NCI-H510A treated with DMSO at 0.1 percent for 48 hours (cell line): ENCODE data around the gene FMO1.
A peak's percentile ranks its signal among the peaks of the same experiment; 100 is the strongest.
"Not testable (repeated sequence)": the region's sequence is repeated elsewhere in the genome, so short reads cannot be mapped to it uniquely, and the experiment has no call there.

Experiments
- DNase-seq: peaks from one replicate; lab custom pipeline; 2025; lab: John Stamatoyannopoulos, UW

Gene FMO1

DNA sequence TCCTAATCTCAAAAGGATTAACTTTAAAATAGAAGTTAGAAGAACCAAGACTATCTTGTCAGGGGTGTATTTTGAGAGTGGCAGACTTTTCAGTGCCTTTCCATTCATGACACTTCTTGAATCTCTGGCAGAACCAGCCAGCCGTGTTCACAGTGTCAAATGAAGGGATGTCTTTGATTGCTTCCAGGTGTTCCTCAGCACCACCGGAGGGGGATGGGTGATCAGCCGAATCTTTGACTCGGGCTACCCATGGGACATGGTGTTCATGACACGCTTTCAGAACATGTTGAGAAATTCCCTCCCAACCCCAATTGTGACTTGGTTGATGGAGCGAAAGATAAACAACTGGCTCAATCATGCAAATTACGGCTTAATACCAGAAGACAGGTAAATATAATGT, 32.3 kb downstream of the FMO1 start:
- DNase-seq = no peak

DNA sequence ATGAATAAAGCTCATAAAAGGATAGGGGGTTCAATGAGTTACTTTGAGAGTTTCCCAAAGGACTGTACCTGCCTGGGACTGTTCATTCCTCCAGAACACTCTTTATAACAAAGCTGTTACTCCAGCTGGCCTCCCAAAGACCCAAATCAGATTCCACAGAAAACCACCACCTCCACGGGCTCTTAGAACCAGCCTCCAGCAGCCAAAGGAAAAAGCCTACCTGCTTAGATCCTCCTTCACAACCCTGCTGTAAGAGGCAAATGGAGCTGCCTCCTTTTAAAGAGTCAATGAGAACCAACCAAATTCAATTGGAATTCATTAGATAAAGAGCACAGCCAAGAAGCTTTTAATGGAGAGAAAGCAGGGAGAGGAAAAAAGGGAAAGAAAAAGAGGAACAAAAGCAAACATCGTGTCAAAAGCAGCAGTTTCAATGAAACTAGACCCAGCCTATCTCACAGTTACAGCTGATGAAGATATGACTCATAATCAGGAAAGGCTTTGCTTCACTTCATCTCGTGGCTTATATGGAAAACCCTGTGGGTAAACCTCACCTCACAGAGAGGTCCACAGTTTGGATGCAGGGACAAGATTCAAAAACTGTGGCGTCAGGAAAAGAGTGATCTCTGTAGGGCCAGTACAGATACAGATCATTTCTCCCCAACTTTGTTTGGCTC, 37.9 kb downstream of the FMO1 start:
- no peak for DNase-seq

DNA sequence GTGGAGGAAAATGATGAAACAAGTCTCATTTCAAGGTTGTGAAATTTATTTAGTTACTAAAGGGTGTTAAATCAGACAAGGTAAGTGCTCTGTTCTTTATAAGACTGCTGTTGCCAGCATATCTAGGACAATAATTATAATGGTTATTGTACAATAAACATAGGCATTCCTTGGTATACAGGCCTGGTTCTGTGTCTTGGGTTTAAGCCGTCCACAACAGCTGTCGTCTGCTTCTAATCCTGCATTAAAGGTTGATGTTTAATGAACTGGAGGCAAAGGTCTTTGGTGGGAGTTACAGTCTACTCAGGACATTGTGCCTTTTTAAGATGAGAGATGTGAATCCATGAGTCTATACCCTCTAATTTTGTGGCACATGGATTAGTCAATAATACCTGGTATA, 42.3 kb downstream of the FMO1 start:
- no peak for DNase-seq

DNA sequence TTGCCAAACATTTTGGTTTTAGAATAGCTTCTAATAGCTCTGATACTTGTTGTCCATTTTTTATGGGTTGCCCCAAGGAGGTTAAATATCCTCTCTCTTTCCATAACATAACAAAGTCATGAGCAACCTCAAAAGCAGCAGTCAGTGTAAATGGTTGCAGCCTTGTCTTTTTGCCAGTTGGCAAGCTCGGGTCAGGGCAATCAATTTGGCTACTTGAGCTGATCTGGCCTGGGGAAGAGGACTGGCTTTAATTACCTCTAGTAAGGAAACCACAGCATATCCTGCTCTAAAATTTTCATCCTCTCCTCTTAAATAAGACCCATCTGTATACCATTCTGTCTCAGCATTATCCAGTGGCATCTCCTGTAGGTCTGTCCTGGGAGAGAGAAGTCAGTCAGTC, 44.5 kb downstream of the FMO1 start:
- DNase-seq = no peak

DNA sequence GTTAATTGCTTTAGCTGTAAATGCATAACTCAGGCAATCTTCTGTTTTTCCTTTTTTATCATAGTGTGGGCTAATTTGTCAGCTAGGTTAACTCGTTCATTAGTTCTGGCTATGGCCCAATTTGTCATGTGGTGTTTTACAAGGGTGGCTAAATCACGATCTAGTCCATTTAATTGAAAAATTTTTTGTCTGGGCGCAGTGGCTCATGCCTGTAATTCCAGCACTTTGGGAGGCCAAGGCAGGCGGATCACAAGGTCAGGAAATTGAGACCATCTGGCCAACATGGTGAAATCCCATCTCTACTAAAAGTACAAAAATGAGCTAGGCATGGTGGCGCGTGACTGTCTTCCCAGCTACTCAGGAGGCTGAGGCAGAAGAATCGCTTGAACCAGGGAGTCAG, 47.1 kb downstream of the FMO1 start:
- DNase-seq = not testable (repeated sequence)

DNA sequence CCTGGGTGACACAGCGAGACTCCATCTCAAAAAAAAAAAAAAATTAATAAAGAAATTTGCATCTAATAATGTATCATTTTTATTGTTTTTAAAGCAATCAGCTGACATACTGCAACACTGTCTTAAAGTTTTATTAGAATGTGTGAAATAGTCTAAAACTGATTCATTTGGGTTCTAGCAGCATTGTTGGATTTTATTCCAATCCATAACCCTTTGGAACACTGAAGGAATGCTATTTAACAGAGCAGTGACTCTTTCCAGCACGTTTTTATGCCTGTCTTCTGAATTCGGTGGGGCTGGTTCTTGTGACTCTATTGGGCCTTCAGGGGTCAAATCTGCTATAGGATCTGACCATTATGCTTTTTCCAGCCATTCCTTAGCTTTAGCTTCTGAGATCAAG, 47.5 kb downstream of the FMO1 start:
- DNase-seq = no peak

DNA sequence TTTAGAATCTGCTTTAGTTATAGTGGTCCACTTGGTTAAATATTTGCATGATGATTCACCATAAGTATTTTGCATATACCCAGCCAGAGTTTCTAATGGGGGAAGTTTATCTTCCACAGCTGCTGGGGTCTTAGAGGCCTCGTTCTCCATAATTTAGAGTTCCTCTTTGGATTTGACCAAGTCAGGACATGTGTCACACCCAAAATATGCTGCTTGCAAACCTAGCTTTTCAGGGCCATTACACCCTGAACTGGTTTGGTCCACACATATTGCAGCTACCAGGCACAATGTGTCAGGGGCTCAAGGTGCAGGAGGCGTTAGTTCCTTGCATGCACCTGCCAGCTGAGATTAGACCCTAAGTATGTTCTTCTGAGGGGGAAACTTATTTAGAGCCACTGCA, 48.6 kb downstream of the FMO1 start:
- no peak for DNase-seq

DNA sequence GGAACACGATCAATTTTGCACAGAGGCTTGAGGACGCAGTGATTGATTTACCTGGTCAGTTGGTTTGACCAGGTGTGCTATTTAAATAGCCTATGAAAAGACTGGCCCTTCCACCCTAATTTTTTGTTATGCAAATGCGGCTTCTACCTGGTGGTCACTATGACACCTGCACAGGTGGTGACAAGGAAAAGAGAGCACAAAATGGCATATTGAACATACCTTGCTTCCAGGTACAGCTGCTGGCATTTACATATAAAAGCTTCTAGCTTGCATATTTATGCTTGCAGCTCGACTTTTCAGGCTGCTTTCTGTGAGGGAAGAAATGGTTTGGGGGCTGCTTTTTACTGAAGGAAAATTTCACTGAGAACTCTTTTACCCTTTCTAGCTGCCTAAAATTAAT, 50.4 kb downstream of the FMO1 start:
- DNase-seq = no peak

DNA sequence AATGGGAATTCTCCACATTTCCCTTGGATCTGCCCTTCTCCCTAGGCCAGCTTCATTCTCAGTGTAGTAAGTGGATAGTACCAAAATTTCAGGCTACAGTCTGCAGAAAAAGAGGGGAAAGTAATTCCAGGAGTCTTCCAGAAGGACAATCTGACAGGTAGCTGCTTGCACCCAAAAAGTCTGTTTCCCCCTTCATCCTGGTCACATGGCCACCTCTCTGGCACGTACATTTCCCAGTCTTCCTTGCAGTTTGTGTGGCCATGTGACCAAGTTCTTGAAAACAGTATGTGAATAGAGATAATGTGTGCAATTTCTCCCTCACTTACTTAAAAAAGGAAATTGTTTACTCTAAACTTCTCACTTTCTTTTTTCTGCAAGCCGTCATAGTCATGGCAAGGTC, 51.0 kb downstream of the FMO1 start:
- no peak for DNase-seq

DNA sequence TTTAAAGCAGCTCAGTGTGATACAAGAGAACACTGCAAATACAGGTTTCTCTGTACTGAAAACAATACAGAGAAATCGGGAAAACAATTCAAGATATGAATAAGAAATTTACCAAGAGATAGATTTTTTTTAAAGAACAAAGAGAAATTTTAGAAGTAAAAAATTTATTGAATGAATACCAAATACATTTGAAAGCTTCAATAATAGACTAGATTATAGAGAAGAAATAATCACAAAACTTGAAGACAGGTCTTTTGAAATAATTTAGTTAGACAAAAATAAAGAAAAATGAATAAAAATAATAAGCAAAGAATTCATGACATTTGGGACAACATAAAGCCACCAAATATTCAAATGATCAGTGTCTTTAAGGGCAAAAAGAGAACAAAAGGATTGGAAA, 52.1 kb downstream of the FMO1 start:
- no peak for DNase-seq

DNA sequence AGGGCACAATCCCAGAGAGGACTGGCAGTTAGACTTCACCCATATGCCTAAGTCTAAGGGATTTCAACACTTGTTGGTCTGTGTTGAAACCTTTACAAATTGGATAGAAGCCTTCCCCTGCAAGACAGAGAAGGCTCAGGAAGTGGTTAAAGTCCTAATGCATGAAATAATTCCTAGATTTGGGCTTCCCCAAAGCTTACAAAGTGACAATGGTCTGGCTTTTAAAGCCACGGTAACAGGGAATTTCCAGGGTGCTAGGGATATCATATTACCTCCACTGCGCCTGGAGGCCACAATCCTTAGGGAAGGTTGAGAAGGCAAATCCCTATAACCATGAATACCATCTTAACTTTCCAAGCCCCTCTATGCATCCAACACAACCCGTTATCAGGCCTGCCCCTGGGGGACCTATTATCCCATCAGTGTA, 62.4 kb downstream of the FMO1 start:
- no peak for DNase-seq

DNA sequence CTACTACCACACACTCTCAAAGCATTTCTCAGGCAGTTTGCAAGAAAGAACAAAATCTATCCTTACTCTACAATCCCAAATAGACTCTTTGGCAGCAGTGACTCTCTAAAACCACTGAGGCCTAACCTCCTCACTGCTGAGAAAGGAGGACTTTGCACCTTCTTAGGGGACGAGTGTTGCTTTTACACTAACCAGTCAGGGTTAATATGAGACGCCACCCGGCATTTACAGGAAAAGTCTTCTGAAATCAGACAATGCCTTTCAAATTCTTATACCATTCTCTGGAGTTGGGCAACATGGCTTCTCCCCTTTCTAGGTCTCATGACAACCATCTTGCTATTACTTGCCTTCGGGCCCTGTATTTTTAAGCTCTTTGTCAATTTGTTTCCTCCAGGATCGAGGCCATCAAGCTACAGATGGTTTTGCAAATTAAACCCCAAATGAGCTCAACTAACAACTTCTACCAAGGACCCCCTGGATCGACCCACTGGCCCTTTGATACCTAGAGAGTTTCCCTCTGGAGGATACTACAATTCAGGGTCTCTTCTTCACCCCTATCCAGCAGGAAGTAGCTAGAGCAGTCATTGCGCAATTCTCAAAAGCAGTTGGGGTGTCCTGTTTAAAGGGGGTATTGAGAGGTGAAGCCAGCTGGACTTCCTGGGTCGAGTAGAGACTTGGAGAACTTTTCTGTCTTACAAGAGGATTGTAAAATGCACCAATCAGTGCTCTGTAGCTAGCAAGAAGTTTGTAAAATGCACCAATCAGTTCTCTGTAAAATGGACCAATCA, 63.7 kb downstream of the FMO1 start:
- no peak for DNase-seq

DNA sequence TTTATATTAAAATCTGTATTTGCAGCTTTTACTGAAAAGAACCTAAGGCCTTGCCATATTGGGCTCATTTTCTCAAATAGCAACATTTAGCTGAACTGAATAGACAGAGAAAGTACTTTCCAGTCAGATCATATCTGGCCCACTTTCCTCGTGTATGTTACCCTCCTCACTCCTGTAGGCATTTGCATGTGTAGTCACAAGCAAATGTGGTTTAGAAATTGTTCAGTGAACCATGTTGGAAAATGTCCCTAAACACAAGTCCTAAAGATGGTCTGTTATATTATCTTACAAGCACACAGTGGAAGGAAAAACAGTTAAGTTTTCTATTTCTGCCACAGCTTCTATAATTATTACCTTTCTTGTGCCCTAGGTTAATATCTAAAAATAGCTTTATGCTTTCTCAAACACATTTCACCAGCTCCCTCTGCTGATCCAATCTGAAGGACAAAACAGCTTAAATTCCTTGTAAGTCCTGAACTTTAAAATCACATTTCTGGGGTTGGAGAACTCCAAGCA, 65.1 kb downstream of the FMO1 start:
- DNase-seq = no peak

DNA sequence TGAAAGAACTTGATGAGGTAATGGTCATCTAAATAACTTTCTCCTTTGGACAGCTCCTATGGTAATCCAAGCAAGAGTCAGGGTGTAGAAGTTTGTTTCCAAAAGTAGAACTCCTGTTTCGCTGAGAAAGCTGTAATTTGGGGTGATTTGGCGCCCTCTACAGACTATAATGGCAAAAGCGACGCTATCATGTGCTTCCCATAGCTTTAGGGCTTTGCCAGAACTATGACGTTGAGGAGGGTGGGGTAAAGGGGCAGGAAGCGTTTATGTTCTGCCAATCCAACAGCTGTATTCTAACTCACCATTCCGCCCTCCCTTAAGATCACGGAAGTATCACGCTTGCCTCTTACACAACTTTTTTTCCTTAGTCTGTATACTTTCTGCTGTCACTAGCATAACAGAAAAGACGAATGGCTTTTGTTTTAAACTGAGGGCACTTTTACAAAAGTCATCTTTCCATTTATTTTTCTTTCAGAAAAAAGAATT, 65.6 kb downstream of the FMO1 start, which contains the start of gene FMO4:
Gene FMO4, plus strand, starts transcription at position 349 of the 486 bp plus-strand sequence. CDS start 5,643 bp downstream, outside the sequence.
- DNase-seq = peak; percentile 90

DNA sequence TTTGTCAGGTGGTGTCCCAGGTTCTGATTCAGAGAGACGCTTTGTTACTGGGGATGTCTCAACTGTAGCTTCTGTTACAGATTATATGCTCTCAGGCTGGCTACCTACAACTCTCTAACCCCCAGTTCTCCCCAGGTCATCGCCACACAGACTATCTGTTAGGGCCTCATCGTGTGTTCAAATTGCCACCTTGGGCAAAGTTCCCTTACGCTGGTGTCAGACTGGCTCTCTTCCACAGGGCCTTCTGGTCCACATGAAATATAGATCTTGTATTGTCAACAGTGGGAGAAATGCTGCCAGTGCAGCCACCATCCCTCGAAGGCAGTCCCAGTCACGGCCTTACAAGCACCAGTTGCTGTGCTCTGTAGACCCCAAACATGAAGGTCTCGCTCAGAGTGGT, 81.0 kb downstream of the FMO1 start:
- DNase-seq = no peak

DNA sequence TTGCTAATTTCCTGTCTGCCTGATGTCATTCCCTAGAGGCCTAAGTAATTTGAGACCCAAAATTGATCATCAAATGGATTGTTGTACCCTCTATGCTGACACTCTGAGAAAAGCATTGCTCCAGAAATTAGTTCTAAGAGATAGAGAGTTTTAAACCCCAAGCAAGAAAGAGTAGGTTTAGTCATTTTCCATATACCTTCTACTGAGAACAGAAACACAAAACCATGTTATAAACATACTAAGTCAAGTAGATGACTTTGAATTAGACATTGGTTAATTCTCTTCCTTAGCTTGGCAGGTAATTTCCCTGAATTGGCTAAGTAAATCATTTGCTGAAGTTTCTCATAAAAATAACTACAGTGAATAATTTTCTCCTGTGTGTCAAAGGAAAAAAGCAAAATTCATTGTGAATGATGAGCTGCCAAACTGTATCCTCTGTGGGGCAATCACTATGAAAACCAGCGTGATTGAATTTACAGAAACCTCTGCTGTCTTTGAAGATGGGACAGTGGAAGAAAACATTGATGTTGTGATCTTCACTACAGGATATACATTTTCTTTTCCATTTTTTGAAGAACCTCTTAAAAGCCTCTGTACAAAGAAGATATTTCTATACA, 85.8 kb downstream of the FMO1 start:
- DNase-seq = no peak
